PC-3 (cell line): ENCODE results near the gene KIF25. TPM values are rescaled to one million over a fixed set of nuclear protein-coding genes. Genes with fewer than 3 reads are reported as not detected.

Experiments
- ATAC-seq: fragments of 200-7000 bp; cut with Tn5 transposase; 2 replicates; pipeline ENCODE4 v1.9.1; 2020; ENCODE audit warnings: mild to moderate bottlenecking, moderate library complexity
- BruUV-seq: library from RNA; stranded (reverse); fragments of 400-500 nt; replicated peaks from 2 replicates; lab custom pipeline; 2021; lab: Mats Ljungman, UMichigan
- CTCF ChIA-PET: fragments of 300-600 bp; sonication (Branson Sonifier 250); formaldehyde crosslinking; loops from one replicate; lab custom pipeline; 2022; ENCODE audit warnings: antibody characterized with exemption; lab: Charles Lee
- POLR2A ChIA-PET: fragments of 300-600 bp; sonication (Branson Sonifier 250); formaldehyde crosslinking; loops from one replicate; lab custom pipeline; 2022; ENCODE audit warnings: antibody characterized with exemption; ENCODE audit not compliant: unreplicated experiment; lab: Charles Lee
- DNase-seq: peaks from one replicate; pipeline ENCODE4 v3.0.0-alpha.2; 2015
- H2AFZ ChIP-seq: fragments of 300-600 bp; sonication (generic); 2 replicates; pipeline ENCODE4 v1.6.0; 2016; ENCODE audit warnings: antibody characterized with exemption, low read length
- H3F3A ChIP-seq: fragments of 300-600 bp; sonication (generic); one replicate; pipeline ENCODE4 v1.6.0; 2017; ENCODE audit warnings: antibody characterized with exemption, low read length, control low read depth, mild to moderate bottlenecking; ENCODE audit not compliant: unreplicated experiment
- H3K27ac ChIP-seq: fragments of 300-600 bp; sonication (generic); 2 replicates; pipeline ENCODE4 v1.5.1; 2016; ENCODE audit warnings: mild to moderate bottlenecking, low read length
- H3K27me3 ChIP-seq: fragments of 300-600 bp; sonication (generic); 2 replicates; pipeline ENCODE4 v1.6.1; 2016; ENCODE audit warnings: low read length, mixed read lengths
- H3K36me3 ChIP-seq: fragments of 300-600 bp; sonication (generic); 2 replicates; pipeline ENCODE4 v1.6.1; 2016; ENCODE audit warnings: low read depth, mixed run types, low read length, mixed read lengths
- H3K4me1 ChIP-seq: fragments of 300-600 bp; sonication (generic); 2 replicates; pipeline ENCODE4 v1.5.1; 2016; ENCODE audit warnings: low read length; ENCODE audit not compliant: insufficient read depth
- H3K4me2 ChIP-seq: fragments of 300-600 bp; sonication (generic); 2 replicates; pipeline ENCODE4 v1.6.0; 2016; ENCODE audit warnings: low read length
- H3K4me3 ChIP-seq: fragments of 300-600 bp; sonication (generic); 2 replicates; pipeline ENCODE4 v1.5.1; 2016; ENCODE audit warnings: mild to moderate bottlenecking, low read length, mixed read lengths
- H3K79me2 ChIP-seq: fragments of 300-600 bp; sonication (generic); 2 replicates; pipeline ENCODE4 v1.6.1; 2017; ENCODE audit warnings: low read length, mixed read lengths
- H3K9ac ChIP-seq: fragments of 300-600 bp; sonication (generic); 2 replicates; pipeline ENCODE4 v1.6.0; 2016; ENCODE audit warnings: mild to moderate bottlenecking, low read length
- H3K9me2 ChIP-seq: fragments of 300-600 bp; sonication (generic); replicated peaks from 2 replicates; pipeline ENCODE4 v1.6.1; 2016; ENCODE audit warnings: mixed run types, low read length, mixed read lengths
- H3K9me3 ChIP-seq: fragments of 300-600 bp; sonication (generic); 2 replicates; pipeline ENCODE4 v1.6.1; 2016; ENCODE audit warnings: low read length, mixed read lengths
- H4K20me1 ChIP-seq: fragments of 300-600 bp; sonication (generic); 2 replicates; pipeline ENCODE4 v1.6.1; 2016; ENCODE audit warnings: low read length, mixed read lengths
- CTCF ChIP-seq: fragments of 300-600 bp; sonication (generic); conservative IDR thresholded peaks from 2 replicates; pipeline ENCODE4 v1.5.1; 2017; ENCODE audit warnings: antibody characterized with exemption, low read depth, mild to moderate bottlenecking, low read length
- EZH2 ChIP-seq: fragments of 300-600 bp; sonication (generic); IDR thresholded peaks from one replicate; pipeline ENCODE4 v1.6.1; 2017; ENCODE audit warnings: antibody characterized with exemption, mild to moderate bottlenecking, low read length; ENCODE audit not compliant: unreplicated experiment
- EZH2phosphoT487 ChIP-seq: fragments of 300-600 bp; sonication (generic); IDR thresholded peaks from 2 replicates; pipeline ENCODE4 v1.6.1; 2018; ENCODE audit warnings: mild to moderate bottlenecking, antibody characterized with exemption, low read length, borderline replicate concordance
- intact Hi-C: fragments of 100-400 bp; cut with micrococcal nuclease; formaldehyde crosslinking; loops from 2 replicates; pipeline ENCODE4 v1.9.0; 2023
- total RNA-seq: library from RNA; depleted of rRNA; stranded (reverse); fragments of >200 nt; gene quantifications from 2 replicates; pipeline ENCODE4 v1.2.3, GENCODE V29; 2014

KIF25 gene
- total RNA-seq, 1 experiment from 2014 or later: not detected

DNA sequence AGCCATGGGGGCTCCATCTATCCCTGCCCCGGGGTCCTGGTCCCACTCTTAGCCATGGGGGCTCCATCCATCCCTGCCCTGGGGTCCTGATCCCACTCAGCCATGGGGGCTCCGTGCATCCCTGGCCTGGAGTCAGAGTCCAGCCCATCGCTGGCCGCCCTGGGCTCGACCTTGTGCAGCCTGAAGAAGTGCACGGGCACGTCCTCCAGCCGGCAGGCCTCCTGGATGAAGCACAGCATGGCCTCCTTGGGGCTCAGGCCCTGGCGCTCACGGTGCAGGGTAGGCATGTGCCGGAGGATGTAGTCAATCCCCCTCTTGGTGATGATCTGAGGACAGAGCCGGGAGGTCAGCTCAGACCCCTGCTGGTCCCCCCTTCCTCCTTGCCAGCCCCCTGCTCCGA is 66.0 kb downstream of the KIF25 start:
- Histone ChIP-seq H3K79me2 (no peaks in the 10 kb centered on the region), H3K9me3 (no peaks in the 10 kb centered on the region), H3F3A (no peaks in the 10 kb centered on the region), H2AFZ (no peak overlapping the region), H4K20me1 (no peaks in the 10 kb centered on the region), H3K4me3 (no peak overlapping the region), H3K4me2 (no peak overlapping the region), H3K9me2 (no peaks in the 10 kb centered on the region), H3K4me1 (no peaks in the 10 kb centered on the region), H3K27me3 (0 out of 2 replicates have a peak, but pooled peaks cover 6% of the 10 kb centered on the region), H3K9ac (no peak overlapping the region), H3K27ac (no peak overlapping the region), H3K36me3 (no peaks in the 10 kb centered on the region)
- ChIA-PET CTCF (no interaction called here), POLR2A (no interaction called here)
- intact Hi-C loops: no loop called here
- ATAC-seq (no peak), DNase-seq (no peak)
- TF ChIP-seq CTCF (no peak), EZH2phosphoT487 (no peak), EZH2 (no peak)
- BruUV-seq: no TSS peak

DNA sequence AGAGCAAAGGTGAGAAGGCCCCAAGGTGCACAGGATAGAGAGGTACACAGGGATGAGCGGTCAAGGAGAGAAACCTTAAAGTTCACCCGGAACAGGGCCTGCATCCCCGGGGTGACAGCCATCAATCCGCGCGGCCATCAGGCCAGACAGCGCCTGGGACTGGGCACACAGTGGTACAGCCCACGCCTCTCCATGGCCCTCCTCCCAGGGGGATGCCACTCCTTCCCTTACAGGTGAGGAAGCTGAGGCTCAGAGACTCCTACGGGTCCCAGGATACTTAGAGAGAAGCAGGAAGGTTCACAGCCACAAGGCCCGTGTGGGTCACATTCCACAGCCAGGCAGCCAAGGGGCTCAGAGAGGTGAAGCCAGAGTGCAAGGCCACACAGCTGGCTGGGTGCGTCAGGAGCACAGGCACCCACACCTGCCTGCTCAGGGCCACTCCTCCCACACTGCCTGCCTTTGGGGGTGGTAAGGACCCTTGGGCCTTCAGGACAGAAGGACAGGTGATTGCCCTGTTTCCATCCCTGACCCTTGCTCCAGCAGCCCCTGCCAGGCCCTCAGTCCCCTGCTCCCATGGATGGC is 66.8 kb downstream of the KIF25 start:
- no peak overlapping the region for H3K4me3 ChIP-seq
- no peaks in the 10 kb centered on the region for H3K36me3 ChIP-seq
- TF ChIP-seq EZH2 (no peak), CTCF (no peak), EZH2phosphoT487 (no peak)
- H3K9me2 ChIP-seq: no peaks in the 10 kb centered on the region
- H3K4me1 ChIP-seq: no peaks in the 10 kb centered on the region
- H3K9ac ChIP-seq: no peak overlapping the region
- no peaks in the 10 kb centered on the region for H4K20me1 ChIP-seq
- no peaks in the 10 kb centered on the region for H3F3A ChIP-seq
- DNase-seq (no peak), ATAC-seq (no peak)
- BruUV-seq: no TSS peak
- intact Hi-C loops: no loop called here
- H3K4me2 ChIP-seq: no peak overlapping the region
- H3K79me2 ChIP-seq: no peaks in the 10 kb centered on the region
- no peak overlapping the region for H3K27ac ChIP-seq
- CTCF ChIA-PET: no interaction called here
- H2AFZ ChIP-seq: no peak overlapping the region
- POLR2A ChIA-PET: no interaction called here
- peaks cover 14% of the 10 kb centered on the region for H3K27me3 ChIP-seq
- H3K9me3 ChIP-seq: no peaks in the 10 kb centered on the region

- Histone ChIP-seq H3K4me1 (no peaks in the 10 kb centered on the region), H3K9me3 (no peaks in the 10 kb centered on the region), H3K79me2 (no peaks in the 10 kb centered on the region), H3K27me3 (peaks cover 28% of the 10 kb centered on the region), H3K9ac (no peak overlapping the region), H3F3A (no peaks in the 10 kb centered on the region), H3K4me3 (no peak overlapping the region), H3K27ac (no peak overlapping the region), H3K4me2 (no peak overlapping the region), H3K36me3 (no peaks in the 10 kb centered on the region), H2AFZ (no peak overlapping the region), H3K9me2 (no peaks in the 10 kb centered on the region), H4K20me1 (no peaks in the 10 kb centered on the region)
- ATAC-seq (no peak), DNase-seq (no peak)
- intact Hi-C loops: no loop called here
- ChIA-PET POLR2A (no interaction called here), CTCF (no interaction called here)
- TF ChIP-seq EZH2phosphoT487 (no peak), EZH2 (no peak), CTCF (no peak)
- no TSS peak for BruUV-seq
These were observed 69.7 kb downstream of the KIF25 start for GRCh38 chr6:168067081-168067759.
